ENCODE measurements around the gene SHH.

Gene SHH

DNA sequence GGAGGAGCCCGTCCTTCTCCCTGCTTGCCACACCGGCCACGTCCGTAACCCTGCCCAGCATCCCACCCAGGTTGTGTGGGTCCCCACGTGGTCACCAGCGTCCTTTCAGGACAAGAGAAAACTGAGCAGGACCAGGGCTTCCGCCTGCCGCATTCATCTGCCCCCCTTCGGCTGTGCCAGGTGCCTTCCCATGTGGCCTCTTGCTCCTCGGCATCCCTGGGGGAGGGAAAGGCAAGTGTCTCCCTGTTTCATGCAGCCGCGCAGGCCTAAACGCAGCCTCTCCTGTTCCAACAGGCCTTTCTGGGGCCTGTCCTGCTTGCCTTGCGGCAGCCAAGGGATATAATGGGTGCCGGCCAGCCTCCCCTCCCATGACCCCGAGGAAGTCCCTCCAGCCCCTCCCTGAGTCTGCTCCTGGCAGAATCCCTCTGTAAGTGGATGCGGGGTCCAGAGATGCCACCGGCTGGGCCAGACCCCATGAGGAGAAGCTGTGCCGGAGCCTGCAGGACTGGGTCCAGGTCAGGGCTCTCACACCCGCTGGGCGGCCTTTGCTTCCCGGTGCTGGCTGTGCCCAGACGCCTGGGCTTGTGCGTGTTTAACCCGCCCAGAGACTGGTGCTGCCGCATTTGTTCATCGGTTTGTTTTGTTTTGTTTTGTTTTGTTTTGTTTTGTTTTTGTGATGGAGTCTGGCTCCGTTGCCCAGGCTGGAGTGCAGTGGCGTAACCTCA, 23.1 kb downstream of the SHH start:
- ATAC-seq: no peak; the same call in 1 of the 3 replicates
- no peak for TF ChIP-seq ISL1 (CRISPR knock-in tag; IDR thresholded peaks at IDR 0.05)

DNA sequence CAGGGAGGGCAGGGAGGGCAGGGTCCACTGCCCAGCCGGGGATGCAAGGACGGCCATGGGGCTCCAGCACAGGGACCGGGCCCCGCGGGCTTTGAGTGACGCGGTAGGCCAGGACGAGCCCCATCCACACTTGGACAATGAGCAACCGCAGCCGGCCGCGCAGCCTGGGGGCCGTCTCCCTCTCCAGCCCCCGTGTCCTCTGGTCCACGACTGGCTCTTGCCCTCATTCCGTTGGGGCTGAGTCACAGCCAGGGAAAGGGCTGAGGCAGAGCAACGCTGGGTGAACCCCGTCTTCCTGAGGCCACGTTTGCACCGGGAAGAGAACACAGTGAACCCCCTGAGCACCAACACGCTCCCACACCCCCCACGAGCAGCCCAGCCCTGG, 23.7 kb downstream of the SHH start:
- ATAC-seq: peak; percentile 5; the same call in 2 of the 3 replicates
- no peak for TF ChIP-seq GLIS3 (CRISPR knock-in tag; IDR thresholded peaks at IDR 0.05)
- TF ChIP-seq TCF4 (CRISPR knock-in tag; IDR thresholded peaks at IDR 0.05; ENCODE audit: borderline replicate concordance): no peak
- TF ChIP-seq OSR1 (CRISPR knock-in tag; IDR thresholded peaks at IDR 0.05): no peak
- TF ChIP-seq BACH2 (CRISPR knock-in tag; IDR thresholded peaks at IDR 0.05; ENCODE audit: borderline replicate concordance): no peak
- no peak for TF ChIP-seq POU6F1 (CRISPR knock-in tag; IDR thresholded peaks at IDR 0.05; ENCODE audit: borderline replicate concordance, low read depth)
- TF ChIP-seq ZNF8 (CRISPR knock-in tag; IDR thresholded peaks at IDR 0.05): no peak
- no peak for TF ChIP-seq CSDC2 (CRISPR knock-in tag; IDR thresholded peaks at IDR 0.05)
- TF ChIP-seq ZNF565 (CRISPR knock-in tag; conservative IDR thresholded peaks at IDR 0.05; ENCODE audit: low read depth): no peak
- no peak for TF ChIP-seq RARB (CRISPR knock-in tag; IDR thresholded peaks at IDR 0.05)
- TF ChIP-seq, protein P1, sequence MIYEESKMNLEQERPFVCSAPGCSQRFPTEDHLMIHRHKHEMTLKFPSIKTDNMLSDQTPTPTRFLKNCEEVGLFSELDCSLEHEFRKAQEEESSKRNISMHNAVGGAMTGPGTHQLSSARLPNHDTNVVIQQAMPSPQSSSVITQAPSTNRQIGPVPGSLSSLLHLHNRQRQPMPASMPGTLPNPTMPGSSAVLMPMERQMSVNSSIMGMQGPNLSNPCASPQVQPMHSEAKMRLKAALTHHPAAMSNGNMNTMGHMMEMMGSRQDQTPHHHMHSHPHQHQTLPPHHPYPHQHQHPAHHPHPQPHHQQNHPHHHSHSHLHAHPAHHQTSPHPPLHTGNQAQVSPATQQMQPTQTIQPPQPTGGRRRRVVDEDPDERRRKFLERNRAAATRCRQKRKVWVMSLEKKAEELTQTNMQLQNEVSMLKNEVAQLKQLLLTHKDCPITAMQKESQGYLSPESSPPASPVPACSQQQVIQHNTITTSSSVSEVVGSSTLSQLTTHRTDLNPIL (CRISPR knock-in tag; IDR thresholded peaks at IDR 0.05; ENCODE audit: low read depth): no peak
- no peak for TF ChIP-seq TOX (CRISPR knock-in tag; IDR thresholded peaks at IDR 0.05; ENCODE audit: borderline replicate concordance)
- TF ChIP-seq ZFP30 (CRISPR knock-in tag; IDR thresholded peaks at IDR 0.05): no peak
- no peak for TF ChIP-seq PPARA (CRISPR knock-in tag; IDR thresholded peaks at IDR 0.05; ENCODE audit: borderline replicate concordance)
- no peak for TF ChIP-seq SNAI2 (CRISPR knock-in tag; IDR thresholded peaks at IDR 0.05)
- no peak for TF ChIP-seq ZNF70 (CRISPR knock-in tag; IDR thresholded peaks at IDR 0.05)
- TF ChIP-seq ISL1 (CRISPR knock-in tag; IDR thresholded peaks at IDR 0.05): no peak

GRCh38 chr7:155787171-155787851, 25.0 kb downstream of the SHH start:
- TF ChIP-seq ZNF70 (CRISPR knock-in tag; IDR thresholded peaks at IDR 0.05) (no peak), ZC3H10 (CRISPR knock-in tag; IDR thresholded peaks at IDR 0.05) (no peak), RARB (CRISPR knock-in tag; IDR thresholded peaks at IDR 0.05) (no peak), TOX (CRISPR knock-in tag; IDR thresholded peaks at IDR 0.05; ENCODE audit: borderline replicate concordance) (no peak), ESRRG (CRISPR knock-in tag; IDR thresholded peaks at IDR 0.05) (no peak), CSRNP3 (CRISPR knock-in tag; IDR thresholded peaks at IDR 0.05) (no peak)
- ATAC-seq: peak; percentile 67

DNA sequence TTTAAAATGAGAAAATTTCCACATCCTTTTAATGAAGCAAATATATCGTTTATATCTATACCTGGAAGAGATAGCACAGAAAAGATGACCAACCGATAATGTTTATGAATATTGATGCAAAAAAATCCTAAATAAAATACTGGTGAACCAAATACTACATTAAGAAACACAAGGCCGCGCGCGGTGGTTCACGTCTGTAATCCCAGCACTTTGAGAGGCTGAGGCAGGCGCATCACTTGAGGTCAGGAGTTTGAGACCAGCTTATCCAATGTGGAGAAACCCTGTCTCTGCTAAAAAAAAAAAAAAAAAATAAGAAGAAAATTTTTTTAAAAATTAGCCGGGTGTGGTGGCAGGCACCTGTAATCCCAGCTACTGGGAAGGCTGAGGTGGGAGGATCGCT, 25.8 kb downstream of the SHH start:
- TF ChIP-seq ZNF8 (CRISPR knock-in tag; IDR thresholded peaks at IDR 0.05) (no peak), CSDC2 (CRISPR knock-in tag; IDR thresholded peaks at IDR 0.05) (no peak), ARNTL (CRISPR knock-in tag; IDR thresholded peaks at IDR 0.05; ENCODE audit: borderline replicate concordance, low read depth) (no peak), SNAI2 (CRISPR knock-in tag; IDR thresholded peaks at IDR 0.05) (no peak), TCF4 (CRISPR knock-in tag; IDR thresholded peaks at IDR 0.05; ENCODE audit: borderline replicate concordance) (no peak), ZNF70 (CRISPR knock-in tag; IDR thresholded peaks at IDR 0.05) (no peak), ZFP3 (CRISPR knock-in tag; IDR thresholded peaks at IDR 0.05) (no peak), RARB (CRISPR knock-in tag; IDR thresholded peaks at IDR 0.05) (no peak), GLIS3 (CRISPR knock-in tag; IDR thresholded peaks at IDR 0.05) (no peak), OSR1 (CRISPR knock-in tag; IDR thresholded peaks at IDR 0.05) (no peak), ZC3H10 (CRISPR knock-in tag; IDR thresholded peaks at IDR 0.05) (no peak), ISL1 (CRISPR knock-in tag; IDR thresholded peaks at IDR 0.05) (no peak)
- TF ChIP-seq, protein P1 (CRISPR knock-in tag; IDR thresholded peaks at IDR 0.05; ENCODE audit: low read depth): no peak
- no peak for ATAC-seq

All from SK-N-SH treated with all-trans-retinoic acid at 6 μM for 48 hours (cell line).